WTC11 (cell line): ENCODE data around the gene BCKDHA. TPM values are rescaled to one million over a fixed set of nuclear protein-coding genes. Genes with fewer than 3 reads are reported as not detected.

ENCODE experiments used
- ATAC-seq: fragments of 200-7000 bp; cut with Tn5 transposase; 2 replicates; pipeline ENCODE4 v1.10.0; 2021; ENCODE audit warnings: mild to moderate bottlenecking, moderate library complexity
- CTCF ChIA-PET: fragments of 300-600 bp; sonication (Branson Sonifier 250); formaldehyde crosslinking; loops from one replicate; lab custom pipeline; 2021; ENCODE audit warnings: antibody characterized with exemption; lab: Charles Lee
- POLR2A ChIA-PET: fragments of 350-600 bp; sonication (Branson Sonifier 250); formaldehyde crosslinking; loops from one replicate; lab custom pipeline; 2021; ENCODE audit warnings: antibody characterized with exemption; lab: Charles Lee
- DNase-seq: peaks from one replicate; pipeline ENCODE4 v3.0.0; 2021; ENCODE audit warnings: low spot score
- H3K27ac Mint-ChIP-seq: 2 replicates; pipeline ENCODE4 v1.8.0; 2021; ENCODE audit warnings: mixed read lengths
- H3K27me3 Mint-ChIP-seq: 2 replicates; pipeline ENCODE4 v1.8.0; 2021; ENCODE audit warnings: low read depth, mild to moderate bottlenecking, moderate library complexity, mixed read lengths
- H3K36me3 Mint-ChIP-seq: 2 replicates; pipeline ENCODE4 v1.8.0; 2021; ENCODE audit warnings: mixed read lengths
- H3K4me1 Mint-ChIP-seq: 2 replicates; pipeline ENCODE4 v1.8.0; 2022; ENCODE audit warnings: mixed read lengths
- H3K4me3 Mint-ChIP-seq: 2 replicates; pipeline ENCODE4 v1.8.0; 2021; ENCODE audit warnings: mild to moderate bottlenecking, moderate library complexity, mixed read lengths
- H3K9me3 Mint-ChIP-seq: 2 replicates; pipeline ENCODE4 v1.8.0; 2021; ENCODE audit warnings: mixed read lengths
- CTCF ChIP-seq: fragments of 200-600 bp; IDR thresholded peaks from 2 replicates; pipeline ENCODE4 v1.8.0; 2022; ENCODE audit warnings: antibody characterized with exemption
- FOXP4 ChIP-seq: sonication (generic); formaldehyde crosslinking; IDR thresholded peaks from 2 replicates; pipeline ENCODE4 v1.8.0; 2022; ENCODE audit warnings: mild to moderate bottlenecking, missing genetic modification reagents
- MLX ChIP-seq: sonication (generic); formaldehyde crosslinking; IDR thresholded peaks from 2 replicates; pipeline ENCODE4 v1.8.1; 2023; ENCODE audit warnings: mild to moderate bottlenecking, missing genetic modification reagents, moderate library complexity
- MYBL2 ChIP-seq: sonication (generic); formaldehyde crosslinking; IDR thresholded peaks from 2 replicates; pipeline ENCODE4 v1.8.1; 2023; ENCODE audit warnings: mild to moderate bottlenecking, moderate library complexity, missing genetic modification reagents
- PRRX2 ChIP-seq: fragments of 250-450 bp; sonication (Bioruptor Pico); IDR thresholded peaks from 2 replicates; pipeline ENCODE4 v1.8.0; 2021; ENCODE audit warnings: mild to moderate bottlenecking
- RELA ChIP-seq: sonication (generic); formaldehyde crosslinking; IDR thresholded peaks from 2 replicates; pipeline ENCODE4 v1.8.1; 2022; ENCODE audit warnings: missing genetic modification reagents, mild to moderate bottlenecking, borderline replicate concordance
- SOX15 ChIP-seq: fragments of 250-450 bp; sonication (Bioruptor Pico); IDR thresholded peaks from 2 replicates; pipeline ENCODE4 v1.9.0; 2021; ENCODE audit warnings: mild to moderate bottlenecking
- ZNF263 ChIP-seq: sonication (generic); formaldehyde crosslinking; IDR thresholded peaks from 2 replicates; pipeline ENCODE4 v1.8.1; 2022; ENCODE audit warnings: low read depth, mild to moderate bottlenecking, moderate library complexity, missing genetic modification reagents
- ZNF281 ChIP-seq: sonication (generic); formaldehyde crosslinking; IDR thresholded peaks from 2 replicates; pipeline ENCODE4 v1.8.0; 2023; ENCODE audit warnings: mild to moderate bottlenecking, missing genetic modification reagents
- ZNF416 ChIP-seq: fragments of 250-450 bp; sonication (Bioruptor Pico); IDR thresholded peaks from 2 replicates; pipeline ENCODE4 v1.9.0; 2021; ENCODE audit warnings: mild to moderate bottlenecking, inconsistent platforms
- ZNF423 ChIP-seq: fragments of 250-450 bp; sonication (Bioruptor Pico); IDR thresholded peaks from 2 replicates; pipeline ENCODE4 v2.1.2; 2022; ENCODE audit warnings: mild to moderate bottlenecking, moderate library complexity
- ZNF512 ChIP-seq: sonication (generic); formaldehyde crosslinking; IDR thresholded peaks from 2 replicates; pipeline ENCODE4 v1.8.1; 2022; ENCODE audit warnings: missing genetic modification reagents, borderline replicate concordance
- total RNA-seq: library from RNA; stranded (reverse); gene quantifications from 3 replicates; pipeline ENCODE4 v1.2.3, GENCODE V29; 2021

Gene BCKDHA
- total RNA-seq, 1 experiment from 2014 or later, result 18.8 TPM

DNA sequence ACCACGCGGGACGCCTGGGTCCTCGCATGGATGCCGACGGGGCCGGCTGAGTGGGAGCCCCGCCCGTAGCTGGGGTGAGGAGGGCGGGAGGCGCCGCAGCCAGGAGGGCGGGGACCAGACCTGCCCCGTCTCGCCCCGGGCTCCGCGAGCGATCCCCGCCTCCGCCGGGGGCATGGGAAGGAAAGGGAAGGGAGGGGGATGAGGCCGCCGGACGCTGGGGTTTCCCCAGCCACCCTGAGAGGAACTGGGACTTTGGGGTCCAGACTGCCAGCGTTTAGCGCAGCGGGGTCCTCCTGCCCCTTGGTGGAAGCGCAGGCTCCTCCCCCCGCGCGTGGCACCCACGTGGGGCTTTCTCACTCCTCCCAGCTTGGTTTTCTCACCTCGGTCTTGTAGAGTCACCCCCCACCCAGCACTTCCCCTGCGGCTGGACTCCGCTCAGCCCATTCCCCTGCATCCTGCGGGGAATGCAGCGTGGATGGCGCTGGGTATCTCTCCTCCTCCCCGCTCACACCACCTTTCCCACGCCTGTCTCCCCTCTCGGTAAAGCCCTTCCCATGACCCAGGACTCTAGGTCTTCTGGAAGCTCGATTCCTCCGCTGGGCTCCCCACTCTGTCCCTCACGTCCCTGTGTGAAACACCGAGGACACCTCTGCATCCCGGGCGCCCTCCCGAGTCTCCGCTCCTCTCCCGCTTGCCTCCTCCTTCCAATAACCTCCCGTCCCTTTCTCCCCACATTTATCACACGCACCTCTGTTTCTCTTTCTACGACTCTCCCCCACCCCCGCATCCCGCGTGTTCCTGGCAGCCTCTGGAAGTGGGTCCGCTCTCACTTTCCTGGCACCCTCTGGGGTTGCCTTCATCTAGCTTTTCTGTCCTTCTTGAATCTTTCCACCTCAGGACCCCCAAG is 46.0 kb upstream of the BCKDHA start (continued):
- TF ChIP-seq ZNF512 (CRISPR knock-in tag) (no peak), CTCF (no peak)

DNA sequence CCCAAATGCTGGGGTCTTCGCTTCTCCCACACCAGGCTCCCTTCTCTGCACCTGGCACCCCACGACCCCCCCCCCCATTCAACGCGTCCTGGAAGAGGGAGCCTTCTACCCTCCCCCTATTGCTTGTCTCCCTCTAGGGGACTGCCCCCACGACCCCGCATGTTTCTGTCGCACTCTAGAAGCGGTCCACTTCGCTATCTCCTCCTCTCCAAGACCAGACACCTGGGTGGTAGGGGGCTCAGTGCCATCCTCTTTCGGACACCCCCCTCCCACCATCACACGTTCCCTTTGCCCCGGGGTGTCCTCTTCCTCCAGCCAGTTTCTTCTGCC is 45.4 kb upstream of the BCKDHA start:
- no peak overlapping the region for H3K27ac Mint-ChIP-seq
- H3K27me3 Mint-ChIP-seq, result peaks cover 58% of the 10 kb centered on the region
- TF ChIP-seq SOX15 (CRISPR knock-in tag), result no peak
- TF ChIP-seq PRRX2 (CRISPR knock-in tag), result no peak
- TF ChIP-seq ZNF263, result no peak
- TF ChIP-seq ZNF281 (CRISPR knock-in tag), result no peak
- TF ChIP-seq ZNF416 (CRISPR knock-in tag), result no peak
- no peak for TF ChIP-seq ZNF423 (CRISPR knock-in tag)
- TF ChIP-seq MLX (CRISPR knock-in tag), result no peak
- TF ChIP-seq FOXP4 (CRISPR knock-in tag), result no peak
- no peak for TF ChIP-seq MYBL2 (CRISPR knock-in tag)
- no peak for TF ChIP-seq RELA (CRISPR knock-in tag)
- TF ChIP-seq, all 79 proteins: peak for 0
- no peak for DNase-seq
- Mint-ChIP-seq H3K9me3 (no peaks in the 10 kb centered on the region), H3K4me3 (peak overlapping the region; percentile 89), H3K36me3 (no peaks in the 10 kb centered on the region), H3K4me1 (peaks cover 18% of the 10 kb centered on the region)
- ChIA-PET CTCF (interaction anchor here (0.8 to 6.2 kb wide), 26 partner anchors 10 to 218 kb away, joined by 3 to 103 read pairs (median 6); partner anchors contain the start of genes B3GNT8, B9D2, CCDC97 and DMAC2), POLR2A (interaction anchor here (0.6 to 1.0 kb wide), 3 partner anchors 11 to 25 kb away, joined by 3 to 4 read pairs (median 4); partner anchors contain the start of gene B9D2)
- ATAC-seq, result no peak
